ENCODE measurements around the gene F3.

F3 gene

DNA sequence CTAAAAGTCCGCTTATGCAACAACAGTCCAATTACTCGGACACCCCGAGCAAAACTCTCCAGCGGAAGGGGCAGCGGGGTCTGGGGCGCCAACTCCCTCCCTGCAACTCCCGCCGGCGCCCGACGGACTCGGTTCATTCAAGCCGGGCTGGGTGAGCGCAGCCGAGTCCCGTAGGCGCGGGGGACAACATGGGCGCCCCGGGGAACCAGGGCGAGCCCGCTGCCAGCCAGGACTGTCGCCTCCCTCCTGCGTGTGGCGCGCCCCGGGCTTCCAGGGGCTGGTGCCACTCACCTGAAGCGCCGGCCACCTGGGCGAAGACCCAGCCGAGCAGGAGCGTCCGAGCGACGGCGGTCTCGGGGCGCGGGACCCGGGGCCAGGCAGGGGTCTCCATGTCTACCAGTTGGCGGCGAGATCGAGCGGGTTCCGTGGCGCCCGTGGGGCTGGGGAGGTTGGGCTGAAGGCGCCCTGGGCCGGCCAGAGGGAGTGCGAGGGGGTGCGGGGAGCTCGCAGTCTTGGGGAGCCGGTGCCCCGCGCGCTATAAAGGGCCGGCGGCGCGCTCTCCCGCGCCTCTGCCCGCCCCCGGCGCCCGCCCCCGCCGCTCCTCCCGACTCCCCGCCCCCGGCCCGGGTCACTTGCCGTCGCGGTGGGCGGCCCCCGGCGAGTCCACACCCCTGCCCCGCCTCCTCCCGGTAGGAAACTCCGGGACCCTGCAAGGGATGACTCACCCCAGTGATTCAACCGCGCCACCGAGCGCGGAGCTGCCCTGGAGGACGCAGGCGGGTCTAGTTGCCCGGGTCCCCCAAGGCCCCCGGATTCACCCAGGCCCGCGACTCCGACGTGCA is at the start of gene F3:
Gene F3, minus strand, starts transcription at position 514 of the 842 bp plus-strand sequence. Its CDS starts 123 bp downstream, at position 391.
- H3K79me2 ChIP-seq (ENCODE audit: insufficient read depth, low read length), result no peaks in the 10 kb centered on the region
- TF ChIP-seq, protein P1, sequence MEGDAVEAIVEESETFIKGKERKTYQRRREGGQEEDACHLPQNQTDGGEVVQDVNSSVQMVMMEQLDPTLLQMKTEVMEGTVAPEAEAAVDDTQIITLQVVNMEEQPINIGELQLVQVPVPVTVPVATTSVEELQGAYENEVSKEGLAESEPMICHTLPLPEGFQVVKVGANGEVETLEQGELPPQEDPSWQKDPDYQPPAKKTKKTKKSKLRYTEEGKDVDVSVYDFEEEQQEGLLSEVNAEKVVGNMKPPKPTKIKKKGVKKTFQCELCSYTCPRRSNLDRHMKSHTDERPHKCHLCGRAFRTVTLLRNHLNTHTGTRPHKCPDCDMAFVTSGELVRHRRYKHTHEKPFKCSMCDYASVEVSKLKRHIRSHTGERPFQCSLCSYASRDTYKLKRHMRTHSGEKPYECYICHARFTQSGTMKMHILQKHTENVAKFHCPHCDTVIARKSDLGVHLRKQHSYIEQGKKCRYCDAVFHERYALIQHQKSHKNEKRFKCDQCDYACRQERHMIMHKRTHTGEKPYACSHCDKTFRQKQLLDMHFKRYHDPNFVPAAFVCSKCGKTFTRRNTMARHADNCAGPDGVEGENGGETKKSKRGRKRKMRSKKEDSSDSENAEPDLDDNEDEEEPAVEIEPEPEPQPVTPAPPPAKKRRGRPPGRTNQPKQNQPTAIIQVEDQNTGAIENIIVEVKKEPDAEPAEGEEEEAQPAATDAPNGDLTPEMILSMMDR (IDR thresholded peaks at IDR 0.05; ENCODE audit: low read length), result no peak
- no peak for TF ChIP-seq EZH2 (IDR thresholded peaks at IDR 0.05; ENCODE audit: borderline replicate concordance, low read length)
- H2AFZ ChIP-seq (ENCODE audit: low read length), result no peak within 1 kb of the TSS

DNA sequence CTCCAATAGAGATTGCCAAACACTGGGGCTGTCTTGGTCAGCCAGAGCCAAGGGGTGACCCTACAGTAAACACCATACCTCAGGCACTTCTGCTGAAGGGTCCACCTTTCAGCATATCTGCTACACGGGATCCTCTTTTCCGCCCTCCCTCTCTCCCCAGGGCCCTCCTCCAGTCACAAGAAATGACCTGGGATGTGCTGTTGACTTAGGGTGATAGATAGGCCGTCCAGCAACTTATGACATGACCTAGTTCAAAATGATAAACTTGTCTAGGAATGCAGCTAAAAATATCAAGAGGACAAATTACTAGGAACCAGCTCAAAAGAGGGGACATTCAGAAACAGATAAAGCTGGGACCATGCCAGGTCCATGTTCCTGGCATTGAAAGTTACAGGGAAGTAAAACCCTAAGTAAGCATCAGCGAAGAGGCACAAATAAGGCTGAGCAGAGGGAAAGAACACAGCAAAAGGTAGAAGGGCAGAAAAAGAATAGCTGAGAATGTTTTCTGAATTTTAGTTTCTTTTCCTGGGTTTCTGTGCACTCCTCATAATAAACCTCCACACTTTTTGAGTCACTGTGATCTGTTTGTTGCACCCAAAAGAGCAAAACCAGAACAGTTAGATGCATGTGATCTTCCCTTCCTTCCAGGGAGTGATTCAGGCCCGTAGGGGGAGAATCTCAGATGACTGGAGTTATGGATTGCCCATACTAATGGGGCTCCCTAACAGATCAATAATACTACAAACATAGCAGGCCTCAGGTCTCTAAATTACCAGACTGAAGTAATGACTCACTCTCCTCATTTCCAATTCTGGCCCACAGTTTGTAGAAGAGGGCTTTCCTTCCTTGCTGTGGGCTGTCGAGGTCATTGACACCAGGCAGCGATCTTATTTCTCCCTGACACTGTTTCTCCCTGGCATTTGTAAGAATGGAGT is 48.9 kb upstream of the F3 start:
- H3F3A ChIP-seq (ENCODE audit: insufficient read depth, low read length), result no peaks in the 10 kb centered on the region
- H3K4me3 ChIP-seq (ENCODE audit: low read depth, low read length, poor library complexity, severe bottlenecking), result no peak overlapping the region
- H3K4me1 ChIP-seq (ENCODE audit: insufficient read depth, low read length, severe bottlenecking), result no peaks in the 10 kb centered on the region
- no peaks in the 10 kb centered on the region for H3K79me2 ChIP-seq (ENCODE audit: insufficient read depth, low read length)
- H3K36me3 ChIP-seq (ENCODE audit: insufficient read depth, low read length), result no peaks in the 10 kb centered on the region
- H4K20me1 ChIP-seq (ENCODE audit: insufficient read depth, low read length), result no peaks in the 10 kb centered on the region
- no peak overlapping the region for H3K27ac ChIP-seq (ENCODE audit: low read depth, low read length, poor library complexity, severe bottlenecking)
- no peak for TF ChIP-seq EZH2 (IDR thresholded peaks at IDR 0.05; ENCODE audit: borderline replicate concordance, low read length)
- TF ChIP-seq, protein P1 (IDR thresholded peaks at IDR 0.05; ENCODE audit: low read length), result no peak
- H3K4me2 ChIP-seq (ENCODE audit: low read length), result no peak overlapping the region
- no peaks in the 10 kb centered on the region for H3K9me2 ChIP-seq (ENCODE audit: low read depth, low read length)
- no peaks in the 10 kb centered on the region for H3K27me3 ChIP-seq (ENCODE audit: insufficient read depth, low read length)
- no peaks in the 10 kb centered on the region for H3K9me3 ChIP-seq (ENCODE audit: low read length)
- no peak overlapping the region for H2AFZ ChIP-seq (ENCODE audit: low read length)
- H3K9ac ChIP-seq (ENCODE audit: low read length), result no peak overlapping the region

More for the DNA sequence above, at the start of gene F3:
- Histone ChIP-seq H3K9ac (ENCODE audit: low read length) (no peak within 1 kb of the TSS), H3K36me3 (ENCODE audit: insufficient read depth, low read length) (no peaks in the 10 kb centered on the region), H4K20me1 (ENCODE audit: insufficient read depth, low read length) (no peaks in the 10 kb centered on the region), H3K4me2 (ENCODE audit: low read length) (no peak within 1 kb of the TSS), H3K4me1 (ENCODE audit: insufficient read depth, low read length, severe bottlenecking) (no peaks in the 10 kb centered on the region), H3K27ac (ENCODE audit: low read depth, low read length, poor library complexity, severe bottlenecking) (no peak within 1 kb of the TSS), H3K4me3 (ENCODE audit: low read depth, low read length, poor library complexity, severe bottlenecking) (no peak within 1 kb of the TSS), H3K27me3 (ENCODE audit: insufficient read depth, low read length) (no peaks in the 10 kb centered on the region), H3K9me3 (ENCODE audit: low read length) (no peaks in the 10 kb centered on the region), H3F3A (ENCODE audit: insufficient read depth, low read length) (no peaks in the 10 kb centered on the region), H3K9me2 (ENCODE audit: low read depth, low read length) (no peaks in the 10 kb centered on the region)

DNA sequence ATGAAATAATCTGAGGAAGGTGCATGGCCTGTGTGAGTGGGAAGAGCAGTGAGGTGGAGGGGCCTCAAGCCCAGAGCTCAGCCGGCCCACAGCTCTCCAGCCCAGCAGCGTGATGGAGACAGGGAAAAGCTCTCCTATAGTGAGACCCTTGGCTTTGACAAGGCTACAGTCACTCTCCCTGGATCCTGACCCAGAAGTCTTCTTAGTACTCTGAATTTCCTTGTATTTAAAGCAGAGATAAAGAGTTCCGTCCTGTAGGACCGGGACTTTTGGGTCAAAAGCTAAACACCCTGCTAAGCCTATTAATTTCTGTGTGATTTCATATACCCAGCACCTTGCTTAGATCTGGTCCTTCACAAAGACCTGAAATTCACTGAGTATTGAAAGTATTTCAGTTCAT is 48.2 kb upstream of the F3 start:
- Histone ChIP-seq H3K9me3 (ENCODE audit: low read length) (no peaks in the 10 kb centered on the region), H3K4me1 (ENCODE audit: insufficient read depth, low read length, severe bottlenecking) (no peaks in the 10 kb centered on the region), H3F3A (ENCODE audit: insufficient read depth, low read length) (no peaks in the 10 kb centered on the region), H3K4me2 (ENCODE audit: low read length) (no peak overlapping the region), H3K36me3 (ENCODE audit: insufficient read depth, low read length) (no peaks in the 10 kb centered on the region), H3K9me2 (ENCODE audit: low read depth, low read length) (no peaks in the 10 kb centered on the region), H3K27ac (ENCODE audit: low read depth, low read length, poor library complexity, severe bottlenecking) (no peak overlapping the region), H3K79me2 (ENCODE audit: insufficient read depth, low read length) (no peaks in the 10 kb centered on the region), H3K27me3 (ENCODE audit: insufficient read depth, low read length) (0 out of 2 replicates have a peak, but pooled peaks cover 4% of the 10 kb centered on the region), H3K4me3 (ENCODE audit: low read depth, low read length, poor library complexity, severe bottlenecking) (no peak overlapping the region), H4K20me1 (ENCODE audit: insufficient read depth, low read length) (no peaks in the 10 kb centered on the region), H2AFZ (ENCODE audit: low read length) (no peak overlapping the region), H3K9ac (ENCODE audit: low read length) (no peak overlapping the region)
- TF ChIP-seq EZH2 (IDR thresholded peaks at IDR 0.05; ENCODE audit: borderline replicate concordance, low read length), result no peak
- TF ChIP-seq, protein P1 (IDR thresholded peaks at IDR 0.05; ENCODE audit: low read length), result no peak
